Upper lobe of left lung (tissue), 6 donors: ENCODE measurements around the gene MAU2. TPM values are rescaled to one million over a fixed set of nuclear protein-coding genes. Genes with fewer than 3 reads are reported as not detected.
A peak's percentile ranks its signal among the peaks of the same experiment; 100 is the strongest.

Experiments
- ATAC-seq, 2 donors: fragments of 200-7000 bp; cut with Tn5 transposase; one replicate each; pipeline ENCODE4 v1.9.1; 2022; ENCODE audit warnings: mild to moderate bottlenecking in 2 of 2, moderate library complexity in 2 of 2; ENCODE audit not compliant: low FRiP score in 2 of 2
- DNase-seq, 2 donors: peaks; one replicate each; pipeline ENCODE4 v3.0.0-alpha.2; 2019 to 2020
- H3K27ac ChIP-seq, 4 donors: fragments of 200-600 bp; sonication (generic); one replicate each; pipeline ENCODE4 v1.5.1; 2016 to 2019
- H3K27me3 ChIP-seq, 4 donors: fragments of 200-600 bp; sonication (generic); one replicate each; pipeline ENCODE4 v1.5.1; 2017 to 2019
- H3K36me3 ChIP-seq, 4 donors: fragments of 200-600 bp; sonication (generic); one replicate each; pipeline ENCODE4 v1.5.1; 2016 to 2019
- H3K4me1 ChIP-seq, 4 donors: fragments of 200-600 bp; sonication (generic); one replicate each; pipeline ENCODE4 v1.5.1; 2018 to 2019
- H3K4me3 ChIP-seq, 4 donors: fragments of 200-600 bp; sonication (generic); one replicate each; pipeline ENCODE4 v1.5.1; 2017 to 2019; ENCODE audit warnings: mild to moderate bottlenecking in 2 of 4, moderate library complexity in 1 of 4
- H3K9me3 ChIP-seq, 4 donors: fragments of 200-600 bp; sonication (generic); one replicate each; pipeline ENCODE4 v1.5.1; 2018 to 2019
- CTCF ChIP-seq, 6 experiments: fragments of 450-650 bp in 4 of 6; fragments of 200-600 bp in 2 of 6; sonication (generic) in 2 of 6; IDR thresholded peaks; one replicate each; pipeline ENCODE4 v1.5.1; 2016 to 2019; ENCODE audit warnings: antibody characterized with exemption in 6 of 6
- EP300 ChIP-seq, 4 donors: sonication (generic); formaldehyde crosslinking; IDR thresholded peaks; one replicate each; pipeline ENCODE4 v1.5.1; 2017; ENCODE audit warnings: antibody characterized with exemption in 4 of 4, control low read depth in 2 of 4
- POLR2A ChIP-seq, 4 donors: fragments of 450-650 bp; IDR thresholded peaks; one replicate each; pipeline ENCODE4 v1.5.1; 2016 to 2017; ENCODE audit warnings: antibody characterized with exemption in 4 of 4, mild to moderate bottlenecking in 2 of 4
- POLR2AphosphoS5 ChIP-seq, 2 donors: sonication (generic); formaldehyde crosslinking; IDR thresholded peaks; one replicate each; pipeline ENCODE4 v1.5.1; 2017; ENCODE audit warnings: antibody characterized with exemption in 2 of 2
- WGBS, 2 donors: methylation state at CpG; one replicate each; pipeline ENCODE4 v1.1.5; 2017 to 2018; 5-methylcytosine and 5-hydroxymethylcytosine counted together
- total RNA-seq, 6 donors: library from RNA; depleted of rRNA in 4 of 6; stranded (reverse); fragments of >200 nt in 4 of 6; gene quantifications; one replicate each; pipeline versions ENCODE4 v1.1.0 to v1.2.1, GENCODE V29; 2016 to 2021
- donor health status: DM: no; HTN: no; CAD: no; lungs with moderate emphysema.
- donor health status: DM: no; HTN: yes; CAD: no; lungs with severe emphysema.

The MAU2 gene
- total RNA-seq, 6 donors from 2014 or later, result 42.3 to 166 (median 64.2) TPM

DNA sequence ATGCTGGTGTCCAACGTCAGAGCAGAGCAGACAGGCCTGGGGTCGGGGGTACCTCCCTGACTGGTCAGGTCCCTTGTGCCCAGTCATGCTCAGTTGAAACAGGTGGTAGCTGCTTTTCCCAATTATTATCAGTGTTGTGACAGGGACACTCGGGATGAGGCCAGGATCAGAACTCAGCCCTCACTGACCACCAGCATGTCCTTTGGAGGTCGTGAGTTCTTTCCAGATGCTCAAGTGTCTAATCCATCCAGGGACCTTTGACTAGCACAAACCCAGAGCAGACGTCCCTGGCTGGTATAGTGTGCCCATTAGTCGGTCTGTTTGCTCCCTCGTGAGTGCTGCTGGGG, 22.4 kb downstream of the MAU2 start:
- no peak for ATAC-seq
- WGBS, 2 donors, result 74 to 88% methylated on average over 4 to 6 of the region's 7 CpGs
- no peak overlapping the region for H3K4me3 ChIP-seq
- no peaks in the 10 kb centered on the region for H3K27me3 ChIP-seq
- H3K36me3 ChIP-seq, result peaks cover 28 to 100% (median 94%) of the 10 kb centered on the region in 4 donors
- no peak overlapping the region for H3K27ac ChIP-seq
- no peaks in the 10 kb centered on the region for H3K9me3 ChIP-seq
- no peaks in the 10 kb centered on the region for H3K4me1 ChIP-seq
- DNase-seq, result no peak
- TF ChIP-seq POLR2A (IDR thresholded peaks at IDR 0.05) (no peak), CTCF (IDR thresholded peaks at IDR 0.05) (peak in 1 of 6 experiments; percentile 15), POLR2AphosphoS5 (IDR thresholded peaks at IDR 0.05) (no peak), EP300 (IDR thresholded peaks at IDR 0.05) (no peak)

DNA sequence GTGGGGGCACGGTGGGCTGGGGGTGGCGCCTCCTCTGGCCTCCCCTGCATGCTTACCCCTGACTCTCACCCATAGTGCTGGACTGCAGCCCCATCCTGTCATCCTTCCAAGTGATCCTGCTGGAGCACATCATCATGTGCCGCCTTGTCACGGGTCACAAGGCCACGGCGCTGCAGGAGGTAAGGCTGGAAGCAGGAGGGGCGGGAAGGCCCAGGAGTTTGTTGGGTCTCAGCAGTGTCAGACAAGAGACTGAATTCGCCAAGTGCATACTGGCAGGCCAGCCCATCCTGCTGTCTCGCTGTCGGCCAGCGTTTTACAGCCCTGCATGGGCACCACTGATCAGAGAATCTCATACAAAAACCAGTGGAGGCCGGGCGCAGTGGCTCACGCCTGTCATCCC, 23.1 kb downstream of the MAU2 start:
- peaks cover 28 to 100% (median 94%) of the 10 kb centered on the region in 4 donors for H3K36me3 ChIP-seq
- DNase-seq, result no peak
- 93 to 95% methylated on average over 9 to 14 of the region's 14 CpGs for WGBS, 2 donors

DNA sequence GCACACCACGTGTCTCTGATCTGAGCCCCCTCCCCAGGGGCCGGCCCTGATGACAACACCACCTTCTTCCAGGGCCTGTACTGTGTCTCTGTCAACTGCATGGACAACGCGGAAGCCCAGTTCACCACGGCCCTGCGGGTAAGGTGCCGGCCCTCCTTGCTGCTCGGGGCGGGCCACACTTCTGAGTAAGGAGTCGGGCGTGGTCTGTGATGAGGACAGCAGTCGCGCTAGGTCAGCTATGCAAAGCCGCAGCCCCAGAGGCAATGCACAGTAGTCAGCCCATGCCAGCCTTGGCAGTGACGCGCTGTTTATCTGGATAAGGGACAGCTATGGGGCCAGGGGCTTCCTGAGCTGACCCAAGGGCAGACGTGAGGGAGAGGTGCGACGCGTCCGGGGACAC, 24.6 kb downstream of the MAU2 start:
- no peaks in the 10 kb centered on the region for H3K4me1 ChIP-seq
- TF ChIP-seq EP300 (IDR thresholded peaks at IDR 0.05), result no peak
- TF ChIP-seq POLR2A (IDR thresholded peaks at IDR 0.05), result no peak
- TF ChIP-seq POLR2AphosphoS5 (IDR thresholded peaks at IDR 0.05), result no peak
- TF ChIP-seq CTCF (IDR thresholded peaks at IDR 0.05), result no peak
- no peak for ATAC-seq
- H3K9me3 ChIP-seq, result no peaks in the 10 kb centered on the region
- H3K27ac ChIP-seq, result no peak overlapping the region
- H3K36me3 ChIP-seq, result peaks cover 31 to 100% (median 95%) of the 10 kb centered on the region in 4 donors
- H3K4me3 ChIP-seq, result no peak overlapping the region
- no peak for DNase-seq
- 95 to 96% methylated on average over 4 to 19 of the region's 21 CpGs for WGBS, 2 donors
- H3K27me3 ChIP-seq, result no peaks in the 10 kb centered on the region

More for the DNA sequence above, 23.1 kb downstream of the MAU2 start:
- no peak for TF ChIP-seq POLR2A (IDR thresholded peaks at IDR 0.05)
- no peak for TF ChIP-seq POLR2AphosphoS5 (IDR thresholded peaks at IDR 0.05)
- TF ChIP-seq CTCF (IDR thresholded peaks at IDR 0.05), result no peak
- no peak for TF ChIP-seq EP300 (IDR thresholded peaks at IDR 0.05)
- H3K27ac ChIP-seq, result no peak overlapping the region
- no peaks in the 10 kb centered on the region for H3K27me3 ChIP-seq
- no peak overlapping the region for H3K4me3 ChIP-seq
- no peak for ATAC-seq
- no peaks in the 10 kb centered on the region for H3K4me1 ChIP-seq
- no peaks in the 10 kb centered on the region for H3K9me3 ChIP-seq

- WGBS, 2 donors, result 92 to 96% methylated on average over 6 to 10 of the region's 11 CpGs
- H3K4me1 ChIP-seq, result no peaks in the 10 kb centered on the region
- H3K4me3 ChIP-seq, result no peak overlapping the region
- ATAC-seq, result no peak
- H3K27ac ChIP-seq, result no peak overlapping the region
- H3K36me3 ChIP-seq, result peaks cover 26 to 100% (median 93%) of the 10 kb centered on the region in 4 donors
- no peaks in the 10 kb centered on the region for H3K27me3 ChIP-seq
- TF ChIP-seq POLR2AphosphoS5 (IDR thresholded peaks at IDR 0.05) (no peak), CTCF (IDR thresholded peaks at IDR 0.05) (no peak), POLR2A (IDR thresholded peaks at IDR 0.05) (no peak), EP300 (IDR thresholded peaks at IDR 0.05) (no peak)
- no peak for DNase-seq
- no peaks in the 10 kb centered on the region for H3K9me3 ChIP-seq
Measured at GRCh38 chr19:19345970-19346369, 25.3 kb downstream of the MAU2 start.

DNA sequence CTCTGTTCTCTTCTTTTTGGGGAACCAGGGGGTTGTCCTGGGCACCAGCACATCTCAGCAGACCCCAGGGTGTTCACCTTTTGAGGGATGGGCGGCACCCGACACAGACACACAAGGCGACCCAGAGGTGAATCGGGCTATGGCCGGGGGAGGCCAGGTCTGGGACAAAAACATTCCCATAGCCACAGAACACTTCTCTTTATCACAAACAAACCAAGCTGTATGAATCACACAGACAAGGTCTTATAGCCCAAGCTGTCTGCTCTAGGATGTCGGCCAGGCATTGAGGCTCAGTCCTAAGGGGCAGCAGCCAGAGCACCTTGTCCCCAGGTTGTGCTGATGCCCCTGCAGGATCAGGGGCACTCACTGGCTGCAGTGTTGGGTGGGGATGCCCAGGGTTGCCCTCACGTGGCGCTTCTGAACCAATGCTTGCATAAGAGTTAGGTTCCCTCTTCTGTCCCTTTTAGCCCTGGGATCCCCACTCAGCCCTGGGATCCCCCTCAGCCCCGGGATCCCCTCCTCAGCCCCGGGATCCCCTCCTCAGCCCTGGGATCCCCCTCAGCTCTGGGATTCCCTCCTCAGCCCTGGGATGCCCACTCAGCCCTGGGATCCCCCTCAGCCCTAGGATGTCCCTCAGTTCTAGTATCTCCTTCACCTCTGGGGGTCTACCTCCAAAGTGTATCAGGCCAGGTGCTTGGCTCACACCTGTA, 26.9 kb downstream of the MAU2 start:
- WGBS, 2 donors, result 92 to 95% methylated on average over 7 to 10 of the region's 10 CpGs
- no peak overlapping the region for H3K4me3 ChIP-seq
- no peak overlapping the region for H3K27ac ChIP-seq
- no peaks in the 10 kb centered on the region for H3K27me3 ChIP-seq
- no peaks in the 10 kb centered on the region for H3K4me1 ChIP-seq
- DNase-seq (no peak), ATAC-seq (no peak)
- H3K36me3 ChIP-seq, result peaks cover 23 to 100% (median 85%) of the 10 kb centered on the region in 4 donors
- TF ChIP-seq POLR2A (IDR thresholded peaks at IDR 0.05), result no peak
- no peak for TF ChIP-seq EP300 (IDR thresholded peaks at IDR 0.05)
- TF ChIP-seq POLR2AphosphoS5 (IDR thresholded peaks at IDR 0.05), result no peak
- TF ChIP-seq CTCF (IDR thresholded peaks at IDR 0.05), result no peak
- H3K9me3 ChIP-seq, result no peaks in the 10 kb centered on the region
